Medulla oblongata (tissue), 1 donor: ENCODE measurements around the gene TDRD1.

ENCODE experiments used
- DNase-seq: peaks from one replicate; pipeline ENCODE4 v3.0.0-alpha.2; 2015; ENCODE audit errors: extremely low spot score

TDRD1 gene

DNA sequence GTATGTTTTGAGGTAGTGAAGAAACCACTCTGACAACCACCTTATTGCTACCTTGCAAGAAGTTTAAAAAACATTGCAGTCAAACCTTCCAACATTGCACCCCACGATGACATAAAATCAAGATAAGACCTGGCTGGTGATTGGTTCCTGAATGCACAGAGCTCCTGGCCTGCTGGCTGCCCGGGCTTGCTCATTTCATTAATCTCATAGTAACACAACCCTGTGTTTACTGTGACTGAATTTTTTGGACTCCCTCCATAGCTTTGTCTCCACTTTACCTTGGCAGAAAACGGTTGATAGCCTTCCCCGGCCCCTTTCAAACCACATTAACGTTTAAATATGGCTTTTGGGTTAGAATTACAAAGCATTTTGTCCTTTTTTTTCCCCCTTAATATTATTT is 87.4 kb downstream of the TDRD1 start:
- no peak for DNase-seq

DNA sequence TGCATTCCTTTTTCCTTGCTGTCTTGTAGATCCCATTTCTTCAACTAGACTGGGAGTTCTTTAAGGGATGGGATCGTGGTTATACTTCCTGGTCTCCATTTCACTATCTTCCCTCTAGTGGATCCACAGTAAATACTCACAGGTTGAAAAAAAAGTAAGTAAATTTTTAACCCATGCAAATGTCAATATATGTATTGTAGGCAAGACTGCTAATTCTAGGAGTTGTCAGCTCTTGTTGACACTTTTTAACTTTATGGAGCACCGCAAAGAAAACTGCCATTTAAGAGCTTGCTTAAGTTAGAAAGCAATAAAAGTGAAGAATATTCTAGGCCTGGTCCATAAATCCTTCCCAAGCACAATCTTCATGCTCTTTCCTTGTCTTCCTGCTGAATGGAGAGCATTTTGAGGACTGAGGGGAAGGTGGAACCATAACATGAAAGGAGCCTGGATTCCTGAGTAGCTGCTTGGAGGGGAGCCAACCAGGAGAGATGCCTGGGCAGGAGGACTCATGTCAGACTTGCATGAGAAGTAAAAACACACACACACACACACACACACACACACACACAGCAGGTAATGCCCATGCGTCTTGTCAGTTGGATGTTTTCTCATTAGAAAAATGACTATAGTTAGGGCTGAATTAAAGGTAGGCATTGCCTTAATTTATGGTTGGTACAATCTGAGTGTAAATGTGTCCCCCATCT is 92.1 kb downstream of the TDRD1 start:
- DNase-seq: no peak

DNA sequence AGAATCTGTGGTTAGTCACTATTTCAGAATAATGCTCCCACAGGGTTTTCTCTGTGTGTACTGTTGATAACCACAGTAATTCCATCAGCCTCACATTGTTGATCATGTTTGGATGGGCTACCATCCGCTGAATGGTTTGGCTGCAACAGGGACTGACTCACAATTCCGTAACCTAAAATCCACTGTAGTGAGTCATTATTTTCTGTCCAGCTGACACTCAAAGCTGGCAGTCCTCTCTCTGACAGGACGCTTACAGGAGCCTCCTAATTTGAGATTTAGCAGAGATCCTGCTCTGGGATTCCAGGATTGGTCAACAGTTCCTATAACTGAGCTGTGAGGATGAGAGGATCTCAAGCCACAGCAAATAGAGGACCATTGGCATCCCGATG is 92.6 kb downstream of the TDRD1 start:
- DNase-seq: no peak

DNA sequence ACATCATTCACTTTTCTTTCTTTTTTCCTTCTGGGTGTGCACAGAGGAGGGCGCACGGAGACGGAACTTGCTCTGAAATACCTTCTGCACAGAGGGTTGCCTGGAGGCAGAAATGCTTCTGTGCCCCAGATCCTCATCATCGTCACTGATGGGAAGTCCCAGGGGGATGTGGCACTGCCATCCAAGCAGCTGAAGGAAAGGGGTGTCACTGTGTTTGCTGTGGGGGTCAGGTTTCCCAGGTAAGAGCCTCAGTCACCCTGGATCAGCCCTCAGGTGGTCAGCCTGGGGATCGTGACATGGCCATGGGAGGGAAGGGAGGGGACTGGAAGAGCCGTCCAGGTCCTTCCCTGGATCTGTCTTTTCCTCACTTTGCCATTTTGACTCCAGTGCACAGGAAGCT is 93.5 kb downstream of the TDRD1 start:
- DNase-seq: no peak

DNA sequence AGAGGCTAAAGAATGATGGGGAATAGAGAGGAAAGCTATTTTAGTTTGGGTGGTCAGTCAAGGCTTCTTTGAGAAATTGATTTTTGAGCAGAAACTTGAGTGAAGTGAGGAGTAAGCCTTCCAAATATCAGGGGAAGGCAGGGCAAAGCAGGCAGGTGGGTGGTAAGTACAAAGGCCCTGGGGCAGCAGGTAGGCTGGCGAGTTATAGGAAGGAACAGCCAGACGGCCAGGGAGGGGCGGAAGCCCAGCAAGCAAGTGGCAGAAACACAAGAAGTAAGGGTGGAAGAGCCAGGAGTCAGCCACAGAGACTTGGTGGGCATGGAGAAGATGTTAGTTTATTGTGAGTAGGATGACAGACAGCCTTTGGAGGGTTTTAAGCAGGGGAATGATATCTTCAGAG is 94.8 kb downstream of the TDRD1 start:
- no peak for DNase-seq

DNA sequence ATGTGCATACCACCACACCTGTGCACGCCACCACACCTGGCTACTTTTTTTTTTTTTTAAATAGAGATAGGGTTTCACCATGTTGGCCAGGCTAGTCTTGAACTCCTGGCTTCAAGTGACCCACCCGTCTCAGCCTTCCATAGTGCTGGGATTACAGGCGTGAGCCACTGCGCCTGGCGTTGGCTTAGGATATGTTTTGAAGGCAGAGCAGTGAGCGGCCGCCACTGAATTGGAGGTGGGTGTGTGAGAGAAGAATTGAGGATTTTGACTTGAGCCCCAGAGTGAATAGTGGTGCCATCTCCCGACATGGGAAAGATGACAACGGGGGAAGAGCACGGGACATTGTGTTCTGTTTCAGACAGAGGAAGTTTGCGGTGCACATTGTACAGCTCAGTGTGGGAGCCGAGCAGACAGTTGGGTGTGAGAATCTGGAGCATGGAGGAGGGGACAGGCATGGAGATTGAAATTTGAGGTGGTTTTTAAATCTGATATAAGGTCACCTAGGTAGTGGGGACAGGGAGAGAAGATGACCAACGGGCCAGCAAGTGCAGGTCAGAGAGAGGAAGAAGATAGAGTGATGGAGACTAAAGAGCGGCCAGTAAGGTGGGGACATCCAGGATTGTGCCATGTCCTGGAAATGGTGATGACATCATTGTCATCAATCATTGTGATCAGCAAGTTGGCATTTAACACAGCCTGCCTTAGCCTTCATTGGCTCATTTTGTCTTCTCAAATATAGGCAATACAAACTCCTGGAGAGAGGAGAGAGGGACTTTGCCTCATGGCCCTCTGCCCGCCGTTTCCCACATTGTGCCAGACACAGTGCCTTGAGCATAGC is 95.7 kb downstream of the TDRD1 start:
- no peak for DNase-seq

DNA sequence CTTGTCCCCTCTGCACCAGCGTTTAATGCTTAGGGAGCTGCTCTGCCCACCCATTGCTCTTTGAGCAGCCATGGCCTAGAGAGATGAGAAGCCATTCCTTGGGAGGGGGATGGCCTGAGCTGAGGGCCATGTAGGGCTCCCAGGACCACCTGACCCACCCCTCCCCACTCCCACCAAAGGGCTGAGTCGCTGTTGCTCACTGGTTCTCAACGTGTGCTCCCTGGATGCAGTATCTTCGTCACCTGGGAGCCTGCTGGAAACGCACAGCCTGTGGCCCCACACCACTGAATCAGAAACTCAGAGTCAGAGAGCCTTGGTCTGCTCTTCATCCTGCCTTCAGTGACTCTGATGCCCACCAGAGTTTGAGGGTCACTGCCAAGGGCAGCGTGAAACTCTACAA is 96.9 kb downstream of the TDRD1 start:
- DNase-seq: no peak

DNA sequence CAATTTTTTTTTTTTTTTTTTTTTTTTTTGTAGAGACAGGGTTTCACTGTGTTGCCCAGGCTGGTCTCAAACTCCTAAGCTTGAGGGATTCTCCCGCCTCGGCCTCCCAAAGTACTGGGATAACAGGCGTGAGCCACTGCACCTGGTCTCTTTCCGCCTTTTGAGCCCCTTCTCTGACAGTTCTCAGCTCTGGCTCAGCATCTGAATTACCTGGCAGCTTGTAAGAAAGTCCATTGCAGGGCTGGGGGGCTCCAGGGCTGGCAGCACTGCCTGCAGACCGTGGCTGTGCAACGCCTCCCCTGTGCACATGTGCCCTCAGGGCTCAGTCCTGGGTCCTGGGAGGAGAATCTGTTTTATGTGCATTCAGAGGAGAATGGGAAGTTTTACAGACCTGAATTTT is 97.5 kb downstream of the TDRD1 start:
- no peak for DNase-seq

DNA sequence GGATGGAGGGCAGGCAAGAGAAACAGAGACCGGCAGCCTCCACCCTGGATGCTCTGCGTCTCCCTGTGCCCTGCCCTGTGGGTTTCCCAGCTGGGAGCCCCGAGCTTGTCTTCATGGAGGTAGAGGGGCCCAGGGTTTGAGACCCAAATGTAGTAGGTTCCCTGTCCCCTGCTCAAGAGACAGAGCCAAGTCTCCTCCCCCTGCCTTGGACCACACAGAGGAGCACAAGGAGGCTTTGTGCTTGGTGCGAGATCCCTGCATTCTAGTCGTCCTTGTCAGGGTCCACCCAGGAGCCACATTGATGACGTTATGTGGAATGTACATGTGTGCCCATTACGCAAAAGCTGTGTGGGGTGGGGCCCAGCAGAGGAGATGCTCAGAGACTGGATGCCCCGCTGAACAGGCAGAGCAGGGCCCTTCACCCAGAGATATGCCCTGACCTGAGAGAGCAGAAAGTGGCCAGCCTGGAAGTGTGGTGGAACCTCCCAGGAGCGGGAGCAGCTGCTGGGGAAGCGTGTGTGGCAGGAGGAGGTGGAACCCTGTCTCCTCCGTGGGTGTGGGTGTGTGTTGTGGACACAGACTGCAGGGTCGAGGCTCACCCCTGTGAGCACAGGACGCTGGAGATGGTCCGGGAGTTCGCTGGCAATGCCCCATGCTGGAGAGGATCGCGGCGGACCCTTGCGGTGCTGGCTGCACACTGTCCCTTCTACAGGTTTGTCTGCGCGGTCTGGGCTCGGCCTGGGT is 99.2 kb downstream of the TDRD1 start:
- DNase-seq: no peak

DNA sequence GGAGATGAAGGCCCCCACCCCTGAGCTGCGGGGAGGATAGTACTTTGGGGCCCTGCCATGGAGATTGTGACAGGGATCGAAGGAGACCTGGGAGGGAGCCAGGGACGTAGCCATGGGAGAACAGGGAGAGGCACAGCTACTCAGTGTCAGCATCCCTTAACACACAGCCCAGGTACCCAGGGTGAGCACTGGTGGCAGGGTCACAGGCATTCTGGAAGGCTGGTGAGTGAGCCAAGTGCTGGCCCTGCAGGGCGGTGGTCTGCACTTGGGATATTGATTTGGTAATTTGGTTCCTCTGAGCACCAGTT is 99.7 kb downstream of the TDRD1 start:
- no peak for DNase-seq

DNA sequence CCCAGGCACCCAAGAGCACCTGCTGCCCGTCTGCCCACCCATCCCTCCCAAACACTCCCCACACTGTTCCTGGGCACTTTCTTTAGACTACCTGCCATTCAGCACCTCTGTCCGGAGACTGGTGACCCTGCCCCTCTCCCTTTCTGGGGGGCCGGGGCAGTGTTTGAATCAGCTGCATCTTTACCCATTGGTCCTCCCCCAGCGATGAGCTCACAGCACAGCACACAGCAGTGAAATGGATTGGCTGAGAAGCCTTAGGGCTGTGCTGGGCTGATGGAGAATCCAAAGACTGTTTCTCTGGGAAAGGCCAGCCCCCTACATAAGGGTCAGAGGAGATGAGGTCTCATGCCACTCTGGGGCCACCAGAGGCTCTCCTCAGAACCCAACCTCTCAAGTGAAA is 100.1 kb downstream of the TDRD1 start:
- DNase-seq: no peak

DNA sequence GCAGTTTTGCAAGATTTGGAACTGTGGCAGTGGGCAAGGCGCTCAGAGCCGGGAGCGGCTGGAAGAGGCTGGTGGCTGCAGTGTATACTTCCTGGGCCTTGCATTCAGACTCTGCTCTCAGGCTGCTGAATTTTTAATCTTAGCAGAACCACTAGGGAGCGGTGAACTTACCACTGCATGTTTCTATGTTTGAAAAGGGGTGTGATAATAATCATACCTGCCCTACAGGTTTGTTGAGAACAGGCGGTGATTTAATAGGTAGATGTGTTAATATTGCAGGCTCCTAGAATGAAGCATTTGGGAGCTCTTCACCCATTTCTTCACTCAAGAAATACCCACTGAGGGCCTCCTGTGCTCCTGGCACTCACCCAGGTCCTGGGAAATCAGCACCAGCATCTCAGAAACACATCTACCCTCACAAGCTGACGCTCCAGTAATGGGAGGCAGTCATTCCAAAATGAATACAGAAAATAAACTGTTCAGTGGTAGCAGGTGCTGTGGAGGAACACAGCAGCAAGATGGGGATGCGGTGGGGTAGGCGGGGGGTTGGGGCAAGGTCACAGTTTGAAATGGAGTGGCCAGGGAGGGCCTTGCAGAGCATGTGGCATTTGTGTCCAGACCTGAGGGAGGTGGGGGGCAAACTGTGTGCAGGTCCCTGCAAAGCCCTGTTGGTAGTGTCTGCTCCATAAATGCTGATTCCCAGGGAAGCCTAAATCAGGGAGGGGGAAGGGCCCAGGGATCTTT is 100.9 kb downstream of the TDRD1 start:
- DNase-seq: no peak

DNA sequence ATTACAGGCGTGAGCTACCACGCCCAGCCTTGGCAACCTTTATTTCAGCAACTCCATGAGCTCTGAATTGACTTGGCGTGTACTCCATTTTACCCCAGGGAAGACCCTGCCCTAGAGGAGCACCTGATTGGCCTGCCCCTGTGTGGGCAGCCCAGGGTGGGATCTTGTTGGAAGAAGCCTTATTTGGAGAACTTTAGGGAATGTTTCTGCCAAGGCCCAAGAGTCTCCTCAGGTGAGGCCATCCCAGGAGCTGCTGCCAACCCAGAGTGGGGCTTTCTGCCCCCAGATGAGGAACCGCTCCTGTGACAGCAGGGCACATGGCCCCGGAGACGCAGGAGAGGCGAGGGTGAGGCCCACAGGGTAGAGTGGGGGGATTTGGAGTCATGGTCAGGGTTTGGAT is 101.9 kb downstream of the TDRD1 start:
- DNase-seq: no peak

DNA sequence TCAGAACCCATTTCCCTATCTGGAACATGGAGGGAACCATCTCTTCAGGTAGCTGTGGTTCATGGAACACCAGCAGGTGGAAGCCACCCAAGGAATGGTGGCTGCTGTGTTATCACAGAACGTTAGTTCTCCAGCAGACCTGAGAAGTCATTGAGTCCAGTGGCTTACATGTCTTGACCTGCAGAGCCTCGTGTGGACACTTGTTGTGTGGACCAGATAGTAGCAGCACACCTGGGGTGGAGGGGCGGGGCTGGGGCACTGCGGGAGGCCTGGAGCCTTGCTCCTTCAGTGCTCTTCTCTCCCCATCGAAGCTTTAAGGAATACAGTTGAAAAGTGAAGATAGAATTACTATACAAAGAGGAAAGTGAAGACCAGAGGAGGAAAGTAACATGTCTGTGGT is 102.3 kb downstream of the TDRD1 start:
- no peak for DNase-seq
